Measurements from ENCODE around the gene MRTFA. TPM values are rescaled to one million over a fixed set of nuclear protein-coding genes. Genes with fewer than 3 reads are reported as not detected.
A peak's percentile ranks its signal among the peaks of the same experiment; 100 is the strongest.

MRTFA gene
- total RNA-seq, 1 experiment from 2014 or later = 28.0 TPM

DNA sequence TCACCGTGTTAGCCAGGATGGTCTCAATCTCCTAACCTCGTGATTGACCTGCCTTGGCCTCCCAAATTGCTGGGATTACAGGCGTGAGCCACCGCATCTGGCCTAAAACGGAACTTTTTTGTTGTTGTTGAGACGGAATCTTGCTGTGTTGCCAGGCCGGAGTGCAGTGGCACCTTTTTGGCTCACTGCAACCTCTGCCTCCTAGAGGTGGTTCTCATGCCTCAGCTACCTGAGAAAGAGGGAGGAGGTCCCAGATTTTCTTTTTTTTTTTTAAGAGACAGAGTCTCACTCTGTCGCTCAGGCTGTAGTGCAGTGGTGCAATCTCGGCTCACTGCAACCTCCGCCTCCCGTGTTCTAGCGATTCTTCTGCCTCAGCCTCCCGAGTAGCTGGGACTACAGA lies 34.9 kb upstream of the MRTFA start:
- POLR2A ChIA-PET = no interaction called here
- intact Hi-C loops (cut with micrococcal nuclease) = no loop called here

DNA sequence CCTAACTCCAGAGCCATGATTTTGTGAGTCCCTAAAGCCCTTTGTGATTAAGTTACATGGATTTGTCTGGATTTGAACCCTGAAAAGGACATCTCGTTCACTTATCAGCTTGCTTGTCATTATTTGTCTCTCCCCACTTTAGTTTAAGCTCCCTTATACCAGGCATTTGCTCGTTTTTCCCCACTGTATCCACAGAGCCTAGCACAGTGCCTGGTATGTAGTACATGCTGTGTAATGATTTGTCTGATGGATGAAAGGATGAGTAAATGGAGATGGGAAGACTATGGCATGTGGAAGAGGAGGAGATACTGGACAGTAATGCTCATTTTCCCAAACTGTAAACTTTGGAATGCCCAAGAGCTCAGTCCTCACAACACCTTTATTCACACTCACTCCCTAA lies 33.5 kb upstream of the MRTFA start:
- Histone ChIP-seq H3K9ac (ENCODE audit: low read length) (no peak overlapping the region), H3K27me3 (ENCODE audit: insufficient read depth, low read length) (no peaks in the 10 kb centered on the region), H3K4me2 (ENCODE audit: low read length) (no peak overlapping the region), H3K27ac (ENCODE audit: low read depth, low read length) (no peak overlapping the region), H3K4me3 (replicated peaks in 1 of 2; ENCODE audit: low read depth in 1 of 2, low read length in 2 of 2) (no peak overlapping the region), H3K4me1 (ENCODE audit: control insufficient read depth in 1 of 2, insufficient read depth in 2 of 2, low read length in 2 of 2) (peaks cover 0 to 10% of the 10 kb centered on the region in 2 experiments; a peak in 2 of 4 replicates), H3K9me2 (ENCODE audit: insufficient read depth) (no peaks in the 10 kb centered on the region), H2AFZ (ENCODE audit: low read depth, low read length, poor library complexity, severe bottlenecking) (no peak overlapping the region), H3K9me3 (ENCODE audit: control insufficient read depth in 1 of 2, insufficient read depth in 1 of 2, low read depth in 1 of 2, low read length in 2 of 2) (no peaks in the 10 kb centered on the region), H3K36me3 (ENCODE audit: control insufficient read depth in 1 of 2, insufficient read depth in 2 of 2, low read length in 2 of 2) (no peaks in the 10 kb centered on the region), H3K79me2 (ENCODE audit: insufficient read depth, low read length) (no peaks in the 10 kb centered on the region), H4K20me1 (ENCODE audit: insufficient read depth) (no peaks in the 10 kb centered on the region)
- DNase-seq (ENCODE audit: low read depth, low spot score) (no peak), ATAC-seq (no peak)
- no TSS peak for BruUV-seq (replicated peaks)
- ChIA-PET CTCF (no interaction called here), RAD21 (ENCODE audit: low non-redundant PET in 1 of 2, low total read pairs in 2 of 2, uncharacterized antibody in 2 of 2, unreplicated experiment in 2 of 2) (no interaction called here), POLR2A (interaction anchor here (0.5 to 1.9 kb wide), 2 partner anchors 18 to 30 kb away, joined by 4 to 5 read pairs; no protein-coding TSS in a partner anchor)
- TF ChIP-seq EZH2phosphoT487 (IDR thresholded peaks at IDR 0.05; ENCODE audit: borderline replicate concordance) (no peak), TCF7L2 (IDR thresholded peaks at IDR 0.05; ENCODE audit: borderline replicate concordance, extremely low read depth, insufficient read depth, insufficient read length) (no peak), YY1 (IDR thresholded peaks at IDR 0.05; ENCODE audit: extremely low read depth, insufficient replicate concordance, low read depth, low read length) (no peak), ZNF274 (IDR thresholded peaks at IDR 0.05; ENCODE audit: low read depth, low read length) (no peak), EGR1 (IDR thresholded peaks at IDR 0.05; ENCODE audit: low read depth) (no peak), ELF1 (IDR thresholded peaks at IDR 0.05; ENCODE audit: borderline replicate concordance, low read depth) (no peak), ZFX (IDR thresholded peaks at IDR 0.05) (no peak), SP1 (IDR thresholded peaks at IDR 0.05; ENCODE audit: low read depth) (no peak)
- TF ChIP-seq, protein P1, sequence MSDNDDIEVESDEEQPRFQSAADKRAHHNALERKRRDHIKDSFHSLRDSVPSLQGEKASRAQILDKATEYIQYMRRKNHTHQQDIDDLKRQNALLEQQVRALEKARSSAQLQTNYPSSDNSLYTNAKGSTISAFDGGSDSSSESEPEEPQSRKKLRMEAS (IDR thresholded peaks at IDR 0.05) = no peak
- intact Hi-C loops (cut with micrococcal nuclease) = no loop called here

More for the DNA sequence above, 34.9 kb upstream of the MRTFA start:
- peaks cover 0 to 10% of the 10 kb centered on the region in 2 experiments; a peak in 2 of 4 replicates for H3K4me1 ChIP-seq (ENCODE audit: control insufficient read depth in 1 of 2, insufficient read depth in 2 of 2, low read length in 2 of 2)
- H3K36me3 ChIP-seq (ENCODE audit: control insufficient read depth in 1 of 2, insufficient read depth in 2 of 2, low read length in 2 of 2) = no peaks in the 10 kb centered on the region
- BruUV-seq (replicated peaks) = no TSS peak
- H3K9me2 ChIP-seq (ENCODE audit: insufficient read depth) = no peaks in the 10 kb centered on the region
- no peaks in the 10 kb centered on the region for H3K79me2 ChIP-seq (ENCODE audit: insufficient read depth, low read length)
- H3K27me3 ChIP-seq (ENCODE audit: insufficient read depth, low read length) = no peaks in the 10 kb centered on the region
- H3K9me3 ChIP-seq (ENCODE audit: control insufficient read depth in 1 of 2, insufficient read depth in 1 of 2, low read depth in 1 of 2, low read length in 2 of 2) = no peaks in the 10 kb centered on the region
- H3K9ac ChIP-seq (ENCODE audit: low read length) = no peak overlapping the region
- no peak; the same call in 1 of the 2 replicates for ATAC-seq
- no peak overlapping the region for H3K27ac ChIP-seq (ENCODE audit: low read depth, low read length)
- H3K4me2 ChIP-seq (ENCODE audit: low read length) = no peak overlapping the region
- H4K20me1 ChIP-seq (ENCODE audit: insufficient read depth) = no peaks in the 10 kb centered on the region
- H3K4me3 ChIP-seq (replicated peaks in 1 of 2; ENCODE audit: low read depth in 1 of 2, low read length in 2 of 2) = no peak overlapping the region
- CTCF ChIA-PET = interaction anchor here (1.4 kb wide), 1 partner anchor 228 kb away, joined by 3 read pairs; no protein-coding TSS in a partner anchor
- H2AFZ ChIP-seq (ENCODE audit: low read depth, low read length, poor library complexity, severe bottlenecking) = no peak overlapping the region
- DNase-seq (ENCODE audit: low read depth, low spot score) = no peak
- RAD21 ChIA-PET (ENCODE audit: low non-redundant PET in 1 of 2, low total read pairs in 2 of 2, uncharacterized antibody in 2 of 2, unreplicated experiment in 2 of 2) = no interaction called here
- TF ChIP-seq SRF (IDR thresholded peaks at IDR 0.05; ENCODE audit: low read depth) (no peak), ELF1 (IDR thresholded peaks at IDR 0.05; ENCODE audit: borderline replicate concordance, low read depth) (no peak)
- TF ChIP-seq, protein P2, sequence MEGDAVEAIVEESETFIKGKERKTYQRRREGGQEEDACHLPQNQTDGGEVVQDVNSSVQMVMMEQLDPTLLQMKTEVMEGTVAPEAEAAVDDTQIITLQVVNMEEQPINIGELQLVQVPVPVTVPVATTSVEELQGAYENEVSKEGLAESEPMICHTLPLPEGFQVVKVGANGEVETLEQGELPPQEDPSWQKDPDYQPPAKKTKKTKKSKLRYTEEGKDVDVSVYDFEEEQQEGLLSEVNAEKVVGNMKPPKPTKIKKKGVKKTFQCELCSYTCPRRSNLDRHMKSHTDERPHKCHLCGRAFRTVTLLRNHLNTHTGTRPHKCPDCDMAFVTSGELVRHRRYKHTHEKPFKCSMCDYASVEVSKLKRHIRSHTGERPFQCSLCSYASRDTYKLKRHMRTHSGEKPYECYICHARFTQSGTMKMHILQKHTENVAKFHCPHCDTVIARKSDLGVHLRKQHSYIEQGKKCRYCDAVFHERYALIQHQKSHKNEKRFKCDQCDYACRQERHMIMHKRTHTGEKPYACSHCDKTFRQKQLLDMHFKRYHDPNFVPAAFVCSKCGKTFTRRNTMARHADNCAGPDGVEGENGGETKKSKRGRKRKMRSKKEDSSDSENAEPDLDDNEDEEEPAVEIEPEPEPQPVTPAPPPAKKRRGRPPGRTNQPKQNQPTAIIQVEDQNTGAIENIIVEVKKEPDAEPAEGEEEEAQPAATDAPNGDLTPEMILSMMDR (IDR thresholded peaks at IDR 0.05 in 2 of 3, conservative IDR thresholded peaks at IDR 0.05 in 1 of 3; ENCODE audit: borderline replicate concordance in 1 of 3, insufficient read depth in 1 of 3, low read depth in 2 of 3, low read length in 2 of 3) = 0 out of 6 replicates have a peak, but pooled peaks of 1 of the 3 experiments have one; percentile 6
